ENCODE results near the gene BAIAP2L2. TPM values are rescaled to one million over a fixed set of nuclear protein-coding genes. Genes with fewer than 3 reads are reported as not detected.
"Not testable (repeated sequence)": the region's sequence is repeated elsewhere in the genome, so short reads cannot be mapped to it uniquely, and the experiment has no call there.

Gene BAIAP2L2
- total RNA-seq, 1 experiment from 2014 or later: not detected

DNA sequence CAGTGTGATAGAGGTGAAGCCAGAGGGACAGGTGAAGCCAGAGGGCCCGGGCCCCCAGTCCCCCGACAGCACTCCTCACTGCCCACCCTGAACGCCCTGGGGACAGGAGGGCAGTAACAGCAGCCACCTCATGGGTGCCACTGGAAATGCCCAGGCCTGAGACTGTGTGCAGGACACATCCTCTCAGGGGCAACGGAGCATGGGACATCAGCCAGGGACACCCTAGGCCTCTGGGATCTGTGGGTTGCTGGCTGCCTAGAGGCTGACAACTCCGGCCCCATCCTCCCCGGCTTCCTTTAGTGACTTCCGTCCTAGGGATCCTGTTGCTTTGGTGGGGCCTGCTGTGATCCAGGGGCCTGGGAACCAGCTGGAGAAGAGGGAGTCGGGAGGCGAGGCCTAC is 17.4 kb upstream of the BAIAP2L2 start:
- DNase-seq (ENCODE audit: low spot score): no peak

GRCh38 chr22:38126928-38127668 is 16.6 kb upstream of the BAIAP2L2 start:
- DNase-seq (ENCODE audit: low spot score): no peak

GRCh38 chr22:38125751-38126201 is 15.3 kb upstream of the BAIAP2L2 start:
- no peak for DNase-seq (ENCODE audit: low spot score)

DNA sequence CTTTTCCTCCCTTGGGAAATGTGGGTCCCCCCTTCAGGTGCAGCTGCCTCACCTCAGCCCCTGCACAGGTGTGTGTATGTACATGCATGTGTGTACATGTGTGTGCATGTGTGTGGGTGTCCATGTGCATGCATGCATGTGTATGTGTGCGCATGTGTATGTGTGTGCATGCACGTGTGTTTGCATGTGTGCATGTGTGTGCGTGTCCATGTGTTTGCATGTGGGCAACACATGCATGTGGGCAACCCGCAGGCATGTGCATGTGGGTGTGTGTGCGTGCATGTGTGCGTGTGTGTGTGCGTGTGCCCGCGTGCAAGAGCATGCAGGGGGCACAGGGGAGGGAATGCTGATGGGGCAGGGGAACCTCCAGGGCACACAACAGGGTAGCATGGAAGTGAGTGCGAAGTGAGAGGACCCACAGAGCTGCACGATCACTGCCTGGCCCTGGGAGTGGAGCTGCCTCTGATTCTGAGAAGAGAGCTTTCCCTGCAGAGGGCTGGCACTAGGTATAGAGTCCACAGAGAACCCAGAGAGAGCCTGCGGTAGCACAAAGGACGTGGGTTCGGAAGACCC is 14.6 kb upstream of the BAIAP2L2 start:
- DNase-seq (ENCODE audit: low spot score): no peak

DNA sequence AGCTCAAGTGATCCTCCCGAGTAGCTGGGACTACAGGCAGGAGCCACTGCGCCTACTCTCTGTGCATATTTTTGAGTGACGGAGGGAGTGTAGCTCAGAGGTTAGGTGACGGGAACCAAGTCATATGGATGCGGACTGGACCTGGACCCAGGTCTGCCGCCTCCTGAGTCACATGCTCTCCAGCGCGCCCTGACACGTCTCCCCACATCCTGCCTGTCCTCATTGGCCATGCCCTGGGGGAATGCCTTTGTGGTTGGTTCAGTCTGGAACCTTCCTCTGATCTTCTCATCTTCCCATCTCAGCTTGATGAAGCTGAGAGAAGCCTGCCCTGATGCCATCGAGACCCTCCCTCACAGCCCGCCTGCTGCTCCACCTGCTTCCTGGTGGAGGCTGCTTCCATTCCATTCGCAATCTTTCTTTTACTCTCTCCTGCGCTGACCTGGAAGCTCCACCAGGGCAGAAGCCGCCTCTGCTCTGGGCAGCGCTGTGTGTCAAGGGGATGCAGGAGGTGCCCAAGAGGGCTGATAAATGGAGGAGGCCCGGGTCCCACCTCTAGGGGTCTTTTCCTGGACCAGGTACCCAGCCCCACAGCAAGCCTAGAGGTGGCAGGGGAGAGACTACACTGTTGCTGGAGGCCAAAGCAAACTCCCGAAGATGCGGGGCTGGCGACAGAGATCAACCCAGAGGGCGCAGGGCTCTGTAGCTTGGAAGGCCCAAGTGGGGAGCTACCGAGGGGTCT is 13.9 kb upstream of the BAIAP2L2 start:
- DNase-seq (ENCODE audit: low spot score): no peak

DNA sequence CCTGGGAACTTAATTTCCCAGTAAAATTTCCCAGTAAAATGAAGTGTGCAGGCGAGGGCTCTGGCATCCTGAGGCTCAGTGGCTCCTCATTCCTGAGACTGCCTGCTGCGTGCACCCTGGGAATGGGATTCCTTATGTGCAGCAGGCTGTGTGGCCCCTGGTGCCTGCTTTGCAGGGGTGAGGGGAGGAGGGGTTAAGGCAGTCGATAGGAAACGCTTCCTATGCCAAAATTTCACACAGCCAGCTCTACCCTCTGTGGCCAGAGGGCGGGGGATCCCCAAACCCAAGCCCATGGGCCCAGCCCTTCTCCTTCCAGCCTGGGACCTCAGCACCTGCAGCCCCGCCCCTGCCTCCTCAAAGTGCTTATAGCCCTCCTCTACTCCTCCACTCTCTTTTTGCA is 12.1 kb upstream of the BAIAP2L2 start:
- DNase-seq (ENCODE audit: low spot score): no peak

DNA sequence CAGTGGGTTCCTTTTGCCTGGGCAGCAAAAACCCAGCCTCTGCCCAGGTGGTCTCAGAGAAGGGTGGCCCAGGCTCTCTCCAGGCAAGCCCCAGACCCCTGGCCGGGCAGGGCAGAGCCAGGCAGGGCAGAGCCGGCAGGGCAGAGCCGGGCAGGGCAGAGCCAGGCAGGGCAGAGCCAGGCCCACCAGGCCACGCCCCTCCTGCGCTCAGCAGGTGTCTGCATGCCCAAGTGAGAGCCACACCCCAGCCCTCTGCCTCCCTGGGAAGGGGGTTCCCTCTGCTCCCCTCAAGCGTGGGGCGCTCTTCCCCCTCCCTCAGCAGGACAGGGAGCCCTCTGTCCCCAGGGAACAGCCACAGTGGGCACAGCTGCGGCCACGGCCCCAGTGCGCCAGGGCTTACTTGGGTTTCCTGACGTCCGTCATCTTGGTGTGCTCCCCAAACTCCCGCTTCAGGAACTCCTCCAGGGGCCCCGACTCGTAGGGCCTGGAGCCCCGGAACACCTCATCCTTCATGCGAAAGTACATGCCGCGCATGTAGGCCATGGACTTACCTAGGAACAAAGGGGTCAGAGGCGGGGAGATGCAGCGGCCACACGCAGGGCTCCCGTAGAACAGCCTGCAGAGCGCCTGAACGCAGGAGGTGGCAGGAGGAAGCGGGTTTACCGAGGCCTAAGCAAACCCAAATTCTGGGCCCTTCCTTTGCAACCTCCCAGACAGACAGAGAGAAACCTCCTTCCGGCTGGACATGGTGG is 10.1 kb upstream of the BAIAP2L2 start:
- no peak for DNase-seq (ENCODE audit: low spot score)

DNA sequence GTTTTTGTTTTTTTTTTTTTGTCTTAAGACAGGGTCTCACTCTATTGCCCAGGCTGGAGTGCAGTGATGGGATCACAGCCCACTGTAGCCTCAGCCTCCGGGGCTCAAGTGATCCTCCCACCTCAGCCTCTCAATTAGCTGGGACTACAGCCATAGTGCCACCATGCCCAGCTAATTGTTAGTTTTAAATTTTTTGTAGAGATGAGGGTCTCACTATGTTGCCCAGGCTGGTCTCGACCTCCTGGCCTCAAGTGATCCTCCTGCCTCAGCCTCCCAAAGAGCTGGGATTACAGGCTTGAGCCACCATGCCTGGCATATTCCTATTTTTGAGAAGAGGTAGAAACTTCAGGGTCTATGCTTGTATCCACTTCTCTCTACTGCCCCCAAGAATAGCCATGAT is 8.3 kb upstream of the BAIAP2L2 start:
- DNase-seq (ENCODE audit: low spot score): not testable (repeated sequence)

- no peak for DNase-seq (ENCODE audit: low spot score)
Measured at GRCh38 chr22:38118182-38118581, 7.7 kb upstream of the BAIAP2L2 start.

DNA sequence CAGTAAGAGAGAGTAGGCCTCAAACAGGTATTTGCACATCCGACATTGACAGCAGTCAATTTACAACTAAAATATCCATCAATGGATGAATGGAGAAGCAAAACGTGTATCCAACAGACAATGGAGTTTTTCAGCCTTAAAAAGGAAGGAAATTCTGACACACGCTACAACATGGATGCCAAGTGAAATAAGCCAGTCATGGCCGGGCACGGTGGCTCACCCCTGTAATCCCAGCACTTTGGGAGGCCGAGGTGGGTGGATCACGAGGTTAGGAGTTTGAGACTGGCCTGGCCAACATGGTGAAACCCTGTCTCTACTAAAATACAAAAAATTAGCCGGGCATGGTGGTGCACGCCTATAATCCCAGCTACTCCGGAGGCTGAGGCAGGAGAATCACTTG is 7.1 kb upstream of the BAIAP2L2 start:
- not testable (repeated sequence) for DNase-seq (ENCODE audit: low spot score)

DNA sequence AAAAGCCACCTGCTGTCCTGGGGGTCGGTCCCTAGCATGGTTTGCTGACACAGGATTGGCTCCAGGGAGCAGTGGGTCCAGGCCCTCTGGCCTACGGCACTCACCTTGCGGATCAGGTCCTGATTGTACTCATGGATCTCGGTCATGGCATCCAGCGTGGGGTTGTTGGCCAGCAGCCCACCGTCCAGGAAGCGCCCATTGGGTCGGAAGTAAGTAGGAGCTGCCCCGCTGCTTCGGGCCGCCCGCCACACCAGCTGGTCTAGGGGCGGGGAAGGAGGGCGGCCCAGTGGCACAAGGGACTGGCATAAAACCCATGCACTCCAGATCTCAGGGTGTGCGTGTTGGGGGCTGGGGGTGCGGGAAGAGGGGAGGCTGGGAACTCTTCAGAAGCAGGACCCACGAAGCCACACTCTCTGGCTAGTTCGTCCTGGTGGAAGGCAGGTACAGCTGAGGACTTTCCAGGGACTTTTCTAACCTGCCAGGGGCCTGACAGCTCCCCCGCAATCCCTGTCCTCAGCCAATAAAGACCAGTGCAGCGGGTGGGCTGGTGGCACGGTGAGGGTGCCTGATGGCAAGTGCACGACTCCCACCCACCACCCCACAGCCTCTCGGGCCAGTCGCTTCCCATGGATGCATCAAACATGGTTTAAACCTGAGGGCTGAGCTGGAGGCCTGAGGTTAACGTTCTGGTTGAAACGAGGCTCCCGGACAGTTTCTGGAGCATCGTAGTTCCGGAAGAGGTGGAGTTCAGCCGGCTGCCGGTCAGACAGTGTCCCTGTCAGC is 5.1 kb upstream of the BAIAP2L2 start:
- no peak for DNase-seq (ENCODE audit: low spot score)

DNA sequence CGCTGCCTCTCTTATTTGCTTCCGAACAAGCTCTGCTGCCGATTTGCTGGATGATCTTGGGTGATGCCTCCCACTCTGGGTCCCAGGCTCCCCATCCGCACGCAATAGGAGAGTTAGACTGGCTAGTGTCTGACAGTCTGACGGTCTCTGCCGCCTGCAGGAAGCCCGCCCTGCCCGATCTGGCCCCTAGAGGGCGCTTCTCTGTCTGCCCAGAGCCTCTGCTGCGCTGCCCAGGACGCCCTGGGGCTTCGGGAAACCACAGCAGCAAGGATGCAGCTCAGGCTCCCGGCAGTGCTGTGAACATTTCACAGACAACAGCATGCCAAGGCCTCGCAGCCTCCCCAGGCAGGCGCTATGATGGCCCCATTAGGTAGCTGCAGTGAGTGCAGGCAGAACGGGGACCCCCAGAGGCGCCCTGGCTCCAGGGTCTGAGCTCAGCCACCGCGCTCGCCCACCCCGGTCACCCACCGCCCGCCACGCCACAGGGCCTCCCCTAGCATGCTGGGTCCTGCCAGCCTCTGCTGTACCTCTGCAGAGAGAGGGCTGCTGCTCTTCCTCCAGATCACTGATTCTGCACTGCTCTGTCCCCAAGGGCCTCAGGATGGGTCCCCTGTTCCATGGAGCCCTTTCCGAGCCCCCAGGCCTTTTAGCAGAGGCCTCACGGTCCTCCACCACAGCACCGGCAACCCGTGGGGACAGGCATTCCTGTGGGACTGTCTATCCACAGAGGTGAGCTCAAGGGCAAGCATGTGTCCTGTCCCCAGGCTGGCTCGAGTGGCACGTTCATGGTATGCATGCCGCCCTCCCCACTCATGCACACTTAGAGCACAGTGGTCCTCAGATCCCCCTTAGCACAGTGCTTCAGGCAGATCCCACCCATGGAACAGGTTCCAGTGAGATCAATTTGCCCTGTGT is 4.3 kb upstream of the BAIAP2L2 start:
- DNase-seq (ENCODE audit: low spot score): peak; percentile 59

- DNase-seq (ENCODE audit: low spot score): no peak
Measured at GRCh38 chr22:38112381-38112780, 1.9 kb upstream of the BAIAP2L2 start.

- no peak for DNase-seq (ENCODE audit: low spot score)
Measured at GRCh38 chr22:38111925-38112355, 1.5 kb upstream of the BAIAP2L2 start.

DNA sequence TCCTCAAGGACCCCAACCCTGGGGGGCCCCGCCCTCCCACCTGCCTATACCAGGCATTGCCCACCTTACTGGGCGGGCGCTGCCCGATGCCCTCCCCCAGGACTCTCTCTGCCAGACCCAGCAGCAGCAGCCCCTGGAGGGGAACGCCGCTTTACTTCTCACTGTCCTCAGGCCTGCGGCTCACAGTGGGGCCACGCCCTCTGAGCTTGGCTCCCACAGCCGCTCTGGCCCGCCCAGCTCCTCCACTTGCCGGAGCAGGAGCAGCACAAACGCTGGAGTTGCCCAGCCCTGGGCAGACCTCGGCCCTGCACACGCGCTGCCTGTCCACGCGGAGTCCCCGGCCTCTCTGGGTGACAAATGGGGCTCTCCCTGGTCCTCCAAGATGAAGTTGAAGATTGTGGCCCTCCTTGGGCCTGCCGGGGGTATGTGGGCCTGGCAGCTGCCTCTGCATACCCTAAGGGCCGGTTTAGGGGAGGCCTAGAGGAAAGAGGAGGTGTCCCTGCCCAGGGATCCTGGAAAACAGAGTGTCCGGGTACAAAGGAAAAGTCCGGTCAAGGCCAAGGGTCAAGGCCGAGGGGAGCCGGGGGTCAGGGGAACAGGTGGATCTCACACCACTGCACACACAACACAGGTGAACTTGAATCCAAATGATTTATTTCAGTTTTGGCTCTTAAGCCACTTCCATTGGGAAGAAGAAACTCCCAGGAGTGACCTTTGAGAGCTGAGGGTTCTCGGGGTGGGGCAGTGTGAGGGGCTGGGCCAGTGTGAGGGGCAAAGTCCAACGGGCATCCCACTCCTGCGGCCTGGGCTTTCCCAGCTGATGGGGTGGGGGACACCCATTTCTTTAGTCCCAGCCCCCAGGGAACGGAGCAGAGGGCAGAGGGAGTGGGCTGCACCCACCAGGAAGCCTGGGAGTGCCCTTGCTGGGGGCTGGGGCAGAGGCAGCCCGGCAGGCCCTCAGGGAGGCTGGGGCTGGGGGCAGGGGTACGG is 674 bp upstream of the BAIAP2L2 start:
- DNase-seq (ENCODE audit: low spot score): no peak

DNA sequence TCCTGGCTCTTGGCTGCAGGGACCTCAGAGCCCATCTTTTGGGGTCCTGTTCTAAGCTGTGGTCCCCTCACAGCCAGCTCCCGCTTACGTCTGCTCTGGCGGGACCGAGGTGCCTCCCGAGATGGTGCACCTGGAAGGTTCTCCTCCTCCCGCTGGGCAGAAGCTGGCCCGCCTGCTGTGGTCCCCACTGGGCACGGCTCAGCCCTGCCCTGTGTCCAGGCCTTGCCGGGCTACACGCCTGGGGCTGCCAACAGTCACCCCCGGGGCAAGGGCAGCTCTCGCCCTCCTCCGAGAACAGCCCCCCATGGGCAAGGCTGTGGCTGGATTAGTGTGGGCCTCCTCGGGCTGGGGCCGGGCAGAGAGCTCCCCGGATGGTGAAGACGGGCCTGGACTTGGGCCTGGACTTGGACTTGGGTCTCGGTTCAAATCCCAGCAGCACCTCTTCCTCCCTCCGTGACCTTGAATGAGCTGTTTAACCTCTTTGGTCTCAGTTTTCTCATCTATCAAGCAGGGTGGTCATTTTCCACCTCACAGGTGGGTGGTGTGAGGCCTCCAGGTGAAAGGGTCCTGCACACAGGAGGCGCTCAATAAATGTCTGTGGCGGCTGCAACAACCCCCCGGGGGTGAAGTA is 998 bp downstream of the BAIAP2L2 start:
- no peak for DNase-seq (ENCODE audit: low spot score)

DNA sequence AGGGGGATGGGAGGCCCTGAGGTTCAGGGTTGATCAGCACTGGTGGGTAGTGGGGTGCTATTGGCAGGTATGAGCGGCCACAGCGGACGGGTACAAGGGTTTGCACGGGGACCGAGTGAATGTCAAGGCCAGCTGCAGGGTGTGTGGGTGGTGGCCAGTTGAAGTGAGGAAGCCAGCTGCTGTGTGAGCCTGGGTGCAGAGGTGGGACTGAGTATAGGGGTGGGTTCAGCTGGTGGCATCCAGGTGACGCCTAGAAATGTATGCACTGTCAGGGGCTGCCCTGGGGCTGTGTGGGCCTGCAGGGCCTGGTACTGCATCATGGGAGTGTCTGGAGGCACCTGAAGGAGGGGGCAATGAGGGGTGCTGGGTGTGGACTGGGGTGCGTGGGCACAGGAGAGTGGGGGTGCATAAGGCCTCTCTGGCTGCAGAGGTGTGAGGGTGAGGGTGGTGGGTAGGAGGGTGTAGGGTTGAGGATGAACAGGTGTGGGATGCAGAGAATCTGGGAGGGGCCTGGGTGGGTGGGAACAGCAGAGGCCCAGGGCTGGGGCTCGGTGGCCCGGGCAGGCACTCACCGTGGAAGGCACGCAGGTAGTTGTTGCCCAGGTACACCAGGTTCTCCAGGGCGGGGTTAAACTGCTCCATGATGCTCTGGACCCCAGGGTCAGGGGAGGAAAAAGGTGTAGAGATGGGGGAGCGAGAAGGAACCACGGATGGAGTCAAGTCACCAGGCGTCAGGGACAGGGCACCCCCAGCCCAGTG is 1.7 kb downstream of the BAIAP2L2 start:
- DNase-seq (ENCODE audit: low spot score): no peak
